PC-3 (cell line): ENCODE results near the gene SREK1.

ENCODE experiments used
- EZH2 ChIP-seq: fragments of 300-600 bp; sonication (generic); IDR thresholded peaks from one replicate; pipeline ENCODE4 v1.6.1; 2017; ENCODE audit warnings: antibody characterized with exemption, mild to moderate bottlenecking, low read length; ENCODE audit not compliant: unreplicated experiment
- EZH2phosphoT487 ChIP-seq: fragments of 300-600 bp; sonication (generic); IDR thresholded peaks from 2 replicates; pipeline ENCODE4 v1.6.1; 2018; ENCODE audit warnings: mild to moderate bottlenecking, antibody characterized with exemption, low read length, borderline replicate concordance
- TF ChIP-seq, protein P1 (sequence below): fragments of 300-600 bp; sonication (generic); conservative IDR thresholded peaks from 2 replicates; pipeline ENCODE4 v1.5.1; 2017; ENCODE audit warnings: antibody characterized with exemption, low read depth, mild to moderate bottlenecking, low read length

DNA sequence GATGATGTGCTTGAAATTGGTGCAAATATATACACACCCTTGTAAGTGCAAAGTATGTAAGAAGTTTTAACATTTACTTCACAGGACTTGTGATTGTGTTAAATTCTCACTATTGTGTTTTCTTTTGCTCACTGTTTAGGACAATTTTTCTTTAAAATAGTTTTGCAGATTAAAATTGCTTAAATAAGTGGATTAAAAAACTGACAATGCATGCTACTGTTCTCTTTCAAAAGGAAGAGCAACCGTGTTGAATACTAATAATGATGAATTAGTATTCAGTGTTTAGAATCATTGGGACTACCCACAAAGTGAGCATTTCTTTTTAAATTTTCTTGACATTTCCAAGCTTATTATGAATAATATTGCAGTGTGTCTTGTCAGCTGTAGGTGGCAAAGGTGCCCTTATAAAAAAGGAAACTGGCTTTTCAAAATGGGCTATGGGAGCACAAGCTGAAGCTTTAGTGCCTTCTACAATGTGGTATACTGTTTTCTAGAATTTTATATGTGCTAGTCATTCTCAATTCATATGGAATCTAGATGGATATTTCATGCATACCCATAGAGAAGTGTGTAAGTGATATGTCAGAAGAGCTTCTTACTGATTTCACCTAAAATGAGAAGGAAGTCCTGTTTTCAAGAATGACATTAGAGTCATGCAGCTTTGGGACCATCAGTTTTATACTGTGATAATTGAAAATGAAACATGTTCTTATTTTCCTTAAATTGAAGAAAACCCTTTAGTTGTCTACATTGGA, 35.4 kb downstream of the SREK1 start:
- TF ChIP-seq EZH2 (no peak), EZH2phosphoT487 (no peak)
- TF ChIP-seq, protein P1, sequence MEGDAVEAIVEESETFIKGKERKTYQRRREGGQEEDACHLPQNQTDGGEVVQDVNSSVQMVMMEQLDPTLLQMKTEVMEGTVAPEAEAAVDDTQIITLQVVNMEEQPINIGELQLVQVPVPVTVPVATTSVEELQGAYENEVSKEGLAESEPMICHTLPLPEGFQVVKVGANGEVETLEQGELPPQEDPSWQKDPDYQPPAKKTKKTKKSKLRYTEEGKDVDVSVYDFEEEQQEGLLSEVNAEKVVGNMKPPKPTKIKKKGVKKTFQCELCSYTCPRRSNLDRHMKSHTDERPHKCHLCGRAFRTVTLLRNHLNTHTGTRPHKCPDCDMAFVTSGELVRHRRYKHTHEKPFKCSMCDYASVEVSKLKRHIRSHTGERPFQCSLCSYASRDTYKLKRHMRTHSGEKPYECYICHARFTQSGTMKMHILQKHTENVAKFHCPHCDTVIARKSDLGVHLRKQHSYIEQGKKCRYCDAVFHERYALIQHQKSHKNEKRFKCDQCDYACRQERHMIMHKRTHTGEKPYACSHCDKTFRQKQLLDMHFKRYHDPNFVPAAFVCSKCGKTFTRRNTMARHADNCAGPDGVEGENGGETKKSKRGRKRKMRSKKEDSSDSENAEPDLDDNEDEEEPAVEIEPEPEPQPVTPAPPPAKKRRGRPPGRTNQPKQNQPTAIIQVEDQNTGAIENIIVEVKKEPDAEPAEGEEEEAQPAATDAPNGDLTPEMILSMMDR: no peak
